ENCODE measurements around the gene HIGD1A. TPM values are rescaled to one million over a fixed set of nuclear protein-coding genes. Genes with fewer than 3 reads are reported as not detected.

Gene HIGD1A
- polyA plus RNA-seq, 1 of the 3 experiments (the other 2 are of a cell fraction), result 72.1 TPM

- Histone ChIP-seq H3K4me2 (no peak overlapping the region), H3K36me3 (replicated peaks in 1 of 2; ENCODE audit: control insufficient read depth in 1 of 2, insufficient read depth in 2 of 2, low read length in 1 of 2) (no peaks in the 10 kb centered on the region), H3K79me2 (ENCODE audit: insufficient read depth) (no peaks in the 10 kb centered on the region), H3F3A (replicated peaks; ENCODE audit: insufficient read depth) (no peaks in the 10 kb centered on the region), H3K4me3 (ENCODE audit: low read depth in 2 of 2, low read length in 1 of 2) (no peak overlapping the region), H3K27me3 (ENCODE audit: insufficient read depth) (no peaks in the 10 kb centered on the region), H3K4me1 (ENCODE audit: control insufficient read depth in 1 of 2, insufficient read depth in 2 of 2, low read depth in 1 of 2, low read length in 1 of 2) (no peaks in the 10 kb centered on the region), H3K27ac (ENCODE audit: low read depth in 2 of 2, low read length in 1 of 2) (no peak overlapping the region), H3K9ac (no peak overlapping the region), H3K9me3 (no peaks in the 10 kb centered on the region), H4K20me1 (ENCODE audit: insufficient read depth) (no peaks in the 10 kb centered on the region), H3K9me2 (no peaks in the 10 kb centered on the region), H2AFZ (ENCODE audit: low read depth) (no peak overlapping the region)
- CTCF ChIA-PET, result interaction anchor here (0.6 to 11.4 kb wide), 4 partner anchors 13 to 495 kb away, joined by 3 to 92 read pairs (median 4); partner anchors contain the start of gene SEC22C
- TF ChIP-seq RCOR1 (IDR thresholded peaks at IDR 0.05; ENCODE audit: low read length), result no peak
- no peak for TF ChIP-seq POLR2AphosphoS5 (IDR thresholded peaks at IDR 0.05; ENCODE audit: low read depth, low read length)
- TF ChIP-seq MEF2A (IDR thresholded peaks at IDR 0.05; ENCODE audit: borderline replicate concordance, low read depth), result no peak
- no peak for TF ChIP-seq EP300 (IDR thresholded peaks at IDR 0.05; ENCODE audit: borderline replicate concordance in 1 of 2, low read depth in 1 of 2, low read length in 1 of 2)
- no peak for TF ChIP-seq FOXJ3 (CRISPR knock-in tag; IDR thresholded peaks at IDR 0.05)
- TF ChIP-seq JUND (IDR thresholded peaks at IDR 0.05), result no peak
- no peak for TF ChIP-seq TEAD4 (IDR thresholded peaks at IDR 0.05; ENCODE audit: borderline replicate concordance, insufficient read depth)
- no peak for TF ChIP-seq IRF3 (IDR thresholded peaks at IDR 0.05; ENCODE audit: low read depth, low read length)
- TF ChIP-seq RAD21 (IDR thresholded peaks at IDR 0.05; ENCODE audit: low read length), result no peak
- no peak for TF ChIP-seq NFIC (IDR thresholded peaks at IDR 0.05; ENCODE audit: borderline replicate concordance)
- no peak for DNase-seq
- 57% methylated on average over 4 of the region's 4 CpGs for WGBS (ENCODE audit: low lambda C conversion rate)
- POLR2A ChIA-PET, result no interaction called here
Observed at GRCh38 chr3:42742259-42742658, 62.0 kb downstream of the HIGD1A start.

GRCh38 chr3:42741796-42742195 lies 62.5 kb downstream of the HIGD1A start:
- H2AFZ ChIP-seq (ENCODE audit: low read depth), result no peak overlapping the region

More at GRCh38 chr3:42741796-42742195, 62.5 kb downstream of the HIGD1A start:
- no peak for TF ChIP-seq TCF12 (IDR thresholded peaks at IDR 0.05)
- no peak for TF ChIP-seq POLR2AphosphoS5 (IDR thresholded peaks at IDR 0.05; ENCODE audit: low read depth, low read length)
- no peak for TF ChIP-seq YY1 (IDR thresholded peaks at IDR 0.05; ENCODE audit: low read depth)
- no peak for TF ChIP-seq NRF1 (IDR thresholded peaks at IDR 0.05; ENCODE audit: low read depth, low read length)
- no peak for TF ChIP-seq PBX3 (IDR thresholded peaks at IDR 0.05)
- TF ChIP-seq CTCF (IDR thresholded peaks at IDR 0.05), result no peak
- Histone ChIP-seq H3K79me2 (ENCODE audit: insufficient read depth) (no peaks in the 10 kb centered on the region), H3K4me2 (no peak overlapping the region), H3K36me3 (replicated peaks in 1 of 2; ENCODE audit: control insufficient read depth in 1 of 2, insufficient read depth in 2 of 2, low read length in 1 of 2) (no peaks in the 10 kb centered on the region), H3K9me2 (no peaks in the 10 kb centered on the region), H3K9ac (no peak overlapping the region), H3K27me3 (ENCODE audit: insufficient read depth) (no peaks in the 10 kb centered on the region), H3K4me1 (ENCODE audit: control insufficient read depth in 1 of 2, insufficient read depth in 2 of 2, low read depth in 1 of 2, low read length in 1 of 2) (no peaks in the 10 kb centered on the region), H3F3A (replicated peaks; ENCODE audit: insufficient read depth) (no peaks in the 10 kb centered on the region), H3K4me3 (ENCODE audit: low read depth in 2 of 2, low read length in 1 of 2) (no peak overlapping the region), H4K20me1 (ENCODE audit: insufficient read depth) (no peaks in the 10 kb centered on the region), H3K27ac (ENCODE audit: low read depth in 2 of 2, low read length in 1 of 2) (no peak overlapping the region), H3K9me3 (no peaks in the 10 kb centered on the region)
- 49% methylated on average over 2 of the region's 3 CpGs for WGBS (ENCODE audit: low lambda C conversion rate)
- POLR2A ChIA-PET, result no interaction called here
- DNase-seq, result no peak
- CTCF ChIA-PET, result interaction anchor here (2.0 to 11.4 kb wide), 2 partner anchors 14 to 494 kb away, joined by 5 to 92 read pairs; no protein-coding TSS in a partner anchor

All from SK-N-SH (cell line).